Measurements from ENCODE around the gene PLEKHO2.

PLEKHO2 gene

DNA sequence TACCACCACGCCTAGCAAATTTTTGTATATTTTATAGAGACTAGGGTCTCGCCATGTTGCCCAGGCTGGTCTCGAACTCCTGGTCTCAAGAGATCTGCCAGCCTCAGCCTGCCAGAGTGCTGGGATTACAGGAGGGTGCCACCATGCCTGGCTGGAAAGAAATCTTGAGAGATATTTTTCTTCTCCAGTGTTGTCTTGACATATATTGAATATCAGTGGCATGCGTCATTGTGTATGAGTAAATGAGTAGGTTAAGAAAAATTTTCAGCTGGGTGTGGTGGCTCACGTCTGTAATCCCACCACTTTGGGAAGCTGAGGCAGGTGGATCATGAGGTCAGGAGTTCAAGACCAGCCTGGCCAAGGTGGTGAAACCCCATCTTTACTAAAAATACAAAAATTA lies 12.7 kb upstream of the PLEKHO2 start:
- FAIRE-seq: no peak

- FAIRE-seq: no peak
Observed at GRCh38 chr15:64833690-64834089, 8.0 kb upstream of the PLEKHO2 start.

DNA sequence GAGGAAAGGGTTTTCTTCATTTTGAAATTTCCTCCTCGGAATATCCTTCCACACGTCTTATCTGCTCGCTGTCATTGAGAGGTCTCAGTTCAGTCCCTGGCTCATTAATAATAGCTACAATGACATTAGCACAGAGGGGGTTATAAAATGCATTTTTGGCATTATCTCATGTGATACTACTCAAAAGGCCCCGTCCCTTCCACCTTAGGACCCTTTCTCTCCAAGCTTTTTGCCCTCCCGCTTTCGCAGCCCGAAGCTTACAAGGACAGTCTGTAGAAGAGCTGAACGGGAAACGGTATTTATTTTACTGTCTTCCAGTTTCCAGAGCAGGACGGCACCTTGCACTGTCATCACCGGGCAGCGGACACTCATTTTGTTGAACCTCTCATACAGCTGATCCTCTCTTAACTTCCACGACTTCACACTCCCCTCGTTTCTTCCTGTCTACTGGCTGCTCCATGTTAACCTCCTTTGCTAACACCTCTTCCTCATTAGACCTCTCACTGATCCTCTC lies 5.6 kb upstream of the PLEKHO2 start:
- FAIRE-seq: no peak

DNA sequence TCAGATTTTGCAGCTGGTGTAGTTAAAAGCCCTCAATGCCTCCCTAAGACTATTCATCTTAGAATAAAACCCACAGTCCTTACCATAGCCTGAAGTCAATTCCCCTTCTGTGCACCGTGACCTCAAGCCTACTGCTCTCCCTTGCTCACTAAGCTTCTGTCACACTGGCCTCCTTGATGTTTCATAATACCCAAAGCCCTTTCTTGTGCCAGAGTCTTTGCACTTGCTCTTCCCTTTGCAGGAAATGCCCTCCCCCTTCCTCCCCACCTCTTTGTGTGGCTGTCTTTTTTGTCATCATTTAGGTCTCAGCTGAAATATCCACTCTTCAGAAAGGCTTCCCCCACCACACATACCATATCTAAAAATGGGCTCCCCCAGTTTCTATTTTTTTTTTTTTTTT lies 4.2 kb upstream of the PLEKHO2 start:
- no peak for FAIRE-seq

- FAIRE-seq: no peak
Observed at GRCh38 chr15:64841060-64841343, 713 bp upstream of the PLEKHO2 start.

GRCh38 chr15:64842096-64842939 lies 603 bp downstream of the PLEKHO2 start:
- no peak for FAIRE-seq

DNA sequence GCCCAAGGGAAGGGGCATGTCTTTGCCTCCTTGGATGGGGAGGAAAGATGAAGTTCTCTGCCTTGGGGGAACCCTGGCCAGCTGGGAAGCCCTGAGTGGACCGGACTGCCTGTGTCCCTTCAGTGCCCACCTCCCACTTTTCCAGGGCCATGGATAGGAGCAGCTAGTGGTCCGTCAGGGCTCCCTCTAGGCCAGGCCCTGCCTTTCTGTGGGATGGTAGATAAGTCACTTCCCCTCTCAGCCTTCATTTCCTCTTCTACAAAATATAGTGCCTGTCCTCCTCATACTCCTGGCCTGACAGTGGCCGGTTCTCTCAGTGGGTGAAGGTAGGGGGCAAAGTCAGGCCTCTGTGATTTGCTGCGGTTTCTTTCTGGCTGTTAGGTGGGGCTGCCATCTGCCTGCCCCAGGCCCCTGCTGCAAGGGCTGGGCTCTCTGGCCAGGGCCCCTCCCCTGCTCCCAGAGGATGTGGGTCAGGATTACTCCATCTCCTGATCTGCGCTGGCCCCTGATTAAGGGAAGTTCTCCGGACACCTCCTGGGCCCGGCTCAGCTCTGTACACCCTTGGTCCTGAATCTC lies 1.4 kb downstream of the PLEKHO2 start:
- FAIRE-seq: no peak

GRCh38 chr15:64843991-64844390 lies 2.3 kb downstream of the PLEKHO2 start:
- no peak for FAIRE-seq

DNA sequence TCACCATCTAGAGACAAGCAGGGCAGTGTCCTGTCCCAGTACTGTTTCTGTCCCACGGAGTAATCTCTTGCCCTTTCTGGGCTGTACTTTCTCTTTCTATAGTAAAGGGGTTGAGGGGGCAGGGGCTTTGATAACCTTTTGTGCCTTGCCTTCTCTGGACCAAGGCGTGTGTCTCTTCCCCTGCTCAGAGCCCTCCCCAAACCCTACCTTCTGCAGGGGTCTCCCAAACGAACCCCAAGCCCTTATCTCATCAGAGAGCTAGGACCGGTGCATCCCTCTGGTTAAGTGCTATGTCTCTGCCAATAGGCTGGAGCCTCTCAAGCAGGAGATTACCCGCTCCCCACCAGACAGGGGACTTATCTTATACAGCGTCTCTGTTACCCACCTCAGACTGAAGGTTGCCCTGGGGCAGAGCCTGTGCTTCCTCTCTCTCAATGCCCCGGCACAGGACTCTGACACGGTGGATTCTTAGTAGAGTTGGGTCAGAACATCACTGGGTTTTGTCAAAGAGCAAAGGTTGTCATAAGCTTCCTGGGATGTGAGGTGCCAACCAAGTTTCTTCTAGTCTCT lies 2.9 kb downstream of the PLEKHO2 start:
- no peak for FAIRE-seq

DNA sequence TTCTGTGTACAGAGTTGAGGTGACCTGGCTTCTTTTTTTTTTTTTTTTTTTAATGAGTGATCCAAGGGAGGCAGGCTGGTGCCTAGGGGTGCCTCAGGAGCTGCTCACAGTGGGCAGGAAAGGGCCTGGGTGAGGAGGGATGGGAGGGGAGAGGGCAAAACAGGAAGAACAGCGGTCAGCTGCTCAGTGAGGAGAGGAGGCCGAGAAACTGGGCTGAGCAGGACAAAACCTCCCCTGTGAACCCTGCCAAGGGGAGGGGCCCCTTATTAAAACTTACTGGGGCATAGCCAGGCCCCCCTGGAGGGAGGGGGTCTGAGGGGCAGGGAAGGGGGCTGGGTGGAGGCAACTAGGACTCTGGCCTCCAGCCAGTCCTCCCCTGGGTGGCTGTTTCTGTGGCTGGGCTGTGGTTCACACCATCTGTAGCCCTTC lies 3.5 kb downstream of the PLEKHO2 start:
- no peak for FAIRE-seq

- FAIRE-seq: no peak
Observed at GRCh38 chr15:64845831-64846595, 4.3 kb downstream of the PLEKHO2 start.

- FAIRE-seq: no peak
Observed at GRCh38 chr15:64847016-64847415, 5.3 kb downstream of the PLEKHO2 start.

DNA sequence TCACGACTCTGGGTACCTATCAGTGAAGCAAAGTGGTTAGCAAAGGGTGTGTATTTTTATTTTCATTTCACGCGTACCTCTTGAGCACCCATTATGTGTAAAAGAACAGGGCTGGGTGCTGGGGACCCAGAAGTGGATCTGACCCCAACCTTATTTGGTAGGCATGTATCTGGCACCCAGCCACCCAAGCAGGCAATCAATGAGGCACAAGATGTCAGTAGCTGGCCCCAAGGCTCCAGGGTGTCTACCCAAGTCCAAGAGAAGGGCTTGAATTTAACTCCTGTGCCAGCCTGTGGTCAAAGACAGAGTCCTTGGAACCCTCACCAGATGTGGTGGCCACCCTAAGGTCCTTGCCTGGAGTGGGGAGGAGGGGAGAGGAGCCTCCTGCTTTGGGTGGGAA lies 5.7 kb downstream of the PLEKHO2 start:
- no peak for FAIRE-seq

DNA sequence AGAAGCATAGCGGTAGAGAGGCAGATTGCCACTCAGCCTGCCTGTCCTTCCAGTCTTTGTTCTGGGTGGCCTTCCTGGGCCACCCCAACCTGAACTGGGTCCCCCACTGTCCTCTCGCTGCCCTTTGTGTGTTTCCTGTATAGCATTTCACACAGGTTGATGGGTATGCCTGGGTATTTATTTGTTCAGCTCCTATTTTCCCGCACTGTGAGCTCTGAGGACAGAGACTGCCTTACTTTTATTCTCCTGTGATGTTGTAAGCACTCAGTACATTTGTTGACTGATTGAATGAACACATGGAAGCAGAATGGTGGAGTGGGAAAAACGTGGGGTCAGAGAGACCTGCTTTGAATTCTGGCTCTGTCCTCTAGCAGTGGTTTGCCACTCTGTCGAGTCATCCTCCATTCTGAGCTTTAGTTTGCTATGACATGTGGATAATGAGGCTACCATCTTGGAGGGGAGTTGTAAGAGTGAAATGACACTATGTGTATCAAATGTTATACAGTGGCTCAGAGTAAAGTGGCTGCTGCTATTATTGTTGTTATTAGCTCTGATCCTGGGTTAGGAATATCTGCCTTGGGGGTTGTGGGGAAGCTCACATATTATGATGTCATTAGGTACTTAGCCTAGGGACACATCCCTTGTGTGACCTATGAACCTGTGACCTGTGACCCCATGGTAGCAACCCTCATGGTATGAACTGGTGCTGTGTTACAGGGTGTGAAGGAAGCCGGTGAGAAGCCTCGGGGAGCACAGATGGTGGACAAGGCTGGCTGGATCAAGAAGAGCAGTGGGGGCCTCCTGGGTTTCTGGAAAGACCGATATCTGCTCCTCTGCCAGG lies 6.4 kb downstream of the PLEKHO2 start:
- no peak for FAIRE-seq

DNA sequence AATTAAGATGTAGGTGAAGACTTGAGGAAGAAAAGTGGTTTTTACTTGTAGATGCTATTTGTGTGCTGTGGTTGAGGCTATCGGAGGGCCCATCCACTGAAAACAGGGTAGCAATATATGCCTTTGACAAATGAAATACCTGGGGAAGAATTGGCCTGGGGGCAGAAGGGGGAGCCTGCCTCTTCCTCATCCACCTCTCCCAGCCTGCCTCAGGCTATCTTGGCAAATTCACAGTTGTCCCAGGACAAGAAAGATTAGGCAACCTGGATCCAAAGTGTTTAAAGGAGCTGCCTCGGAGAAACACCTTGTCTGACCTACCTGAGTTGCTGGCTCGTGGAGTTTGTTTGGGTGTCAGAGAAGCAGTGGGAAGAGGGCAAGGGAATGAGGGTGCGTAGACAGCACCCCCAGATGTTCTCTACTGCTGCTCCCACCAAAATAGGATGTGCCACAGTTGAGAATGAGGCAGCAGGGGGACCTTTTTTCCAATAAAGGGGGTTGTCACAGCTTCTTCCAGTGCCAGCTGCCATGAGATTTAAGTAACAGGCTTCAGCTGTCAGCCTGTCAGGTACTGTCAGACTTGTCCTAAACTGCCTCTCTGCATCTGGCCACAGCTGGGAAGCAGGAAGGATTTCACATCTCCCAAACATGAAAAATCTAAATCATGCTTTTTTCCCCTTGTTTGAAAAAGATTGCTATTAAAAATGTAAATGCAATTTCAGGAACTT lies 9.2 kb downstream of the PLEKHO2 start:
- FAIRE-seq: no peak

GRCh38 chr15:64851503-64851840 lies 9.8 kb downstream of the PLEKHO2 start:
- FAIRE-seq: no peak

DNA sequence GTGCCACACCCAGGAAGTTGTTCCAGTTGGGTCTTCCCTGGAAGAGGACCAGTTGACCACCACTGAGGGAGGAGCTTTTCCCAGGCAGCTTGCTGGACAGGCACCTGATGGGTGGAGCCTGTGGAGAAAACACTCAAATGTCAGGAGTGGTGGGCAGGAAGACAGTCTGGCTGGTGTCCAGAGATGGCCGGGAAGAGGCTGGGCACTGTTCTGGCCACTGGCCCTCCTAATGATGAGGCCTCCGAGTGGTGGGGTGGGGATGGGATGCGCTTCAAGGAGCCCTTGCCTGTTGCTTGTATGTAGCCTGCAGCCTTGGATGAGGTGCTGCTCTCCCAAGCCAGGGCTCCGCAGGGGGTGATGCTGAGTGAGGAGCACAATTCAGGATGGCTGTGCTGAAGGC lies 12.3 kb downstream of the PLEKHO2 start:
- no peak for FAIRE-seq

DNA sequence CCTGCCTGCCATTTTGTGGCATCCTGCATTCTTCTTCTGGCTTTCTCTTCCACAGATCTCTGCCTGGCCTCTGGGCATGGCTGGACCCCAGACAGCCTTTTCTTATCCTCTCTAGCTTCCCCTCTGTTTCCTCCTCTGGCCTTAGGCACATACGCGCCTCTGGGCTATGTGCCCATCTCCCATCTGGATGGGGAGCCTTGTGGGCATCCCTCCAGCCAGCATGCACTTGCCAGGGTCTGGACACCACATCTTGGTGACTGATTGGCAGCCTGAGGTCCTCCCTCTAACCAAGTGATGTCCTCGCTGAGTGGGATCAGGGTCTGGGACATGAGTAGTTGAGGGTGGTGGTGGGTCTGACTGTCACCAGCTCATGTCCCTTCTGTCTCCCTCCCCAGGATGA lies 12.8 kb downstream of the PLEKHO2 start:
- FAIRE-seq: no peak

DNA sequence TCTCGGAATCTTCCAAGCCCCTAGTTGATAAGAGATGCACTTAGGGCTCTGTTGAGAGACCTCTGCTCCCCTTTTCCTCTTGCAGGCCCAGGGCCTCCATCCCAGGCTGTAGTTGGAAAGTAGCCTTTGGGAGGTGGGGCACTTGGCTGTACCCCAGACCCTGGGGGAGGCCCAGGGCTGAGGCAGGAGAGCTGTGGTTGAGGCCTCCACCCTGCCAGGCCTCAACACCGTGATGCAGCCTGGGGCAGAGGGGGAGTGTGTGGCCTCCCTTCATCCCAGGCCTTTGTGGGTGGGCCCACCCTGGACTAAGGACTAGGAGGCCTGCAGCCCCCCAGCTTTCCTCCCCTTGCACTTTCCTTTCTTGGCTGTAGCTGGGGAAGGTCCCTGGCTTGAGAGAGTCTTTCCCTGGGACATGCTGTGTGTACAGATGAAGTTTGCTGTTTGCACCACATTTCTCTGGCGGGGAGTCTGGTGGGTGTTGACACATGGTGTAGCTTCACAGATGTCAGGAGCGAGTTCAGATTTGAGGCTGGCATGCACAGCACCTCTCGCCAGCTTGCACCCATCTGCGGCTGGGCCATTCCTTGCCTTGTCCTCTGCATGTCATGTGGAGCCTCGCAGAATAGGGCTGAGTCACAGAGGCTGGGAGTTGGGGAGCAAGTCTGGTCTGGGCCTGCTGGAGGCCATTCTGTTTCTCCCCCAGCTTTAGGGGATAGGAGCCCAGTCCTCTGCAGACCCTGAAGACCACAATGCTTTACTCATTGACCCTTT lies 13.7 kb downstream of the PLEKHO2 start:
- no peak for FAIRE-seq

- no peak for FAIRE-seq
Observed at GRCh38 chr15:64856429-64857145, 14.9 kb downstream of the PLEKHO2 start.

DNA sequence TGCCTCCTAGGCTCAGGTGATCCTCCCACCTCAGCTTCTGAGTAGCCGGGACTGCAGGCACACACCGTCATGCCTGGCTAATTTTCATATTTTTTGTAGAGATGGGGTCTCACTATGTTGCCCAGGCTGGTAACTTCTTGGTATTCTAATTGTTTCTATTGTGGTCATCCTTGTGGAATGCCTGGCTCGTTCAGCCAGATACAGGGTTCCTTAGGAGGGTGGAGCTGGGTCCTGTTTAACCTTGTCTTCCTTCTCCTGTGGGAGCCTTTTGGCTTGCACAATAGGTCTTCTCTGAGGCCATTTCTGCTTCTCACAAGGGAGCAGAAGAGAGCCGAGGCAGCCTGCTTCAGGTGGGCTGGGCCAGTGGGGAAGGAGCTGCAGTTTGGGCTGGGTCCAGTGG lies 15.7 kb downstream of the PLEKHO2 start:
- FAIRE-seq: no peak

Data from islet of Langerhans (tissue), 1 donor.